Measurements from ENCODE around the gene LGR6. TPM values are rescaled to one million over a fixed set of nuclear protein-coding genes. Genes with fewer than 3 reads are reported as not detected.

Gene LGR6
- polyA plus RNA-seq, 1 donor from 2014 or later = not detected

DNA sequence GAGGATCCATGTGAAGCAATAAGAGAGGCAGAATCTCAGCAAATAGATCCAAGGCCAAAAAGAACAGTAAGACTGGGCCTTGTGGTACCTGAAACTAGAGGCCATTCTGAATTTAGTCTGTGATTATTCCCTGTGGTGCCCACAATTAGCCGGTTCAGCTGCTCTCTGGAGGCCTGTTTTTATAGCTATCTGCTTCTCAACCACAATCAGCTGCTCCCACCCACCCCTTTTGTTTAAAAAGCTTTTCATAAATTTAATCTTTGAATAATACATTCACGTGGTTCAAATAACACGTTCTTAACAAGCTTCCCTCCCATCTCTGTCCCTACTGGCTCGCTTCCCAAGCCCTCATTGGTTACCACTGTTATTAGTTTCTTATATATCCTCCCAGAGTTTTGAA, 130.1 kb downstream of the LGR6 start:
- no peaks in the 10 kb centered on the region for H3K9me3 ChIP-seq (ENCODE audit: low read length)
- no peaks in the 10 kb centered on the region for H3F3A ChIP-seq (ENCODE audit: insufficient read depth, low read length, poor library complexity, severe bottlenecking)
- H3K27me3 ChIP-seq (ENCODE audit: insufficient read depth, low read depth, low read length) = no peaks in the 10 kb centered on the region
- H3K27ac ChIP-seq (ENCODE audit: low read length) = no peak overlapping the region
- TF ChIP-seq MXI1 (conservative IDR thresholded peaks at IDR 0.05; ENCODE audit: poor library complexity, severe bottlenecking) = no peak
- TF ChIP-seq TAF1 (IDR thresholded peaks at IDR 0.05; ENCODE audit: low read depth) = no peak
- H3K9me2 ChIP-seq (ENCODE audit: insufficient read depth, low read length) = no peaks in the 10 kb centered on the region
- H3K36me3 ChIP-seq (ENCODE audit: insufficient read depth, low read length) = no peaks in the 10 kb centered on the region
- H2AFZ ChIP-seq (ENCODE audit: low read depth, low read length) = no peak overlapping the region
- no peak overlapping the region for H3K4me3 ChIP-seq (ENCODE audit: low read length)
- no peaks in the 10 kb centered on the region for H3K79me2 ChIP-seq (replicated peaks; ENCODE audit: insufficient read depth, low read length)
- no peaks in the 10 kb centered on the region for H4K20me1 ChIP-seq (ENCODE audit: insufficient read depth)
- H3K9ac ChIP-seq (ENCODE audit: low read length) = no peak overlapping the region
- H3K4me2 ChIP-seq (ENCODE audit: low read length) = no peak overlapping the region

DNA sequence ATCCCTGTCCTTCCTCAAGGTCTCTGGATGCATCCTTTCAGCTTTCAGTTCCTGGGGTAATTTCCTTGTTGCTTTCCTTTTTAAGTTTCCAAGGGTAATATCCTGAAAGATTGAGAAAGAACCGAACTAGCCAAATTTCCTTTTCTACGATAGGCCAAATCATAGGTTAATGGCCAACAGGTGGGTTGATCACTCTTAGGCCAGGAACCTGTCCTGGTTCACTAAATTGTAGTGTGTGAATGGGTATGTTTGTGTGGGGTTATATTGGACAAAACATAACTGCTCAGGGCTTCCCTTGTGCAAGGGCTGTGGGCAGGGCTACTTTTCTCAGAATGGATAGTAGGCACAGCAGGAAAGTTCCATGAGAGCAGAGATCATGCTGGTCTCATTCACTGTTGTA, 131.0 kb downstream of the LGR6 start:
- TF ChIP-seq EP300 (conservative IDR thresholded peaks at IDR 0.05; ENCODE audit: poor library complexity, severe bottlenecking) (no peak), SMC3 (conservative IDR thresholded peaks at IDR 0.05; ENCODE audit: poor library complexity) (no peak)

DNA sequence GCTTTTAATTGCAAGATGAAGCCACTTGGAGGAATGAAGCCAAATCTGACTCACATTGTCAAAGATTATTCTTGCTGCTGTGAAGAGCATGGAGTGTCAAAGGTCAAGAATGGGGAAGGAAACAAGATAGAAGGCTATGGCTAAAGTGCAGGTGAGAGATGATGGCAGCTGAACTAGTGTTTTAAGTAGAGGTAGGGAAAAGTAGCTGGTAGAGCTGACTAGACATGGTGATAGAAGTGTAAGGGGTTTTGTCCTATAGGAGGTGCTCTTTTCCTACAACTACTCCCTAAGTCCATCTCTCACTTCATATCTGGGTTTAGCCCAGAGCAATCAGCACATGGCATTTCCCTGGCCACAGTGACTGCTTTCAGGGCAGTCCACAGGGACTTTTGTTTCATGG, 136.3 kb downstream of the LGR6 start:
- H3K27ac ChIP-seq (ENCODE audit: low read length) = no peak overlapping the region
- H4K20me1 ChIP-seq (ENCODE audit: insufficient read depth) = no peaks in the 10 kb centered on the region
- no peak overlapping the region for H2AFZ ChIP-seq (ENCODE audit: low read depth, low read length)
- TF ChIP-seq SMC3 (conservative IDR thresholded peaks at IDR 0.05; ENCODE audit: poor library complexity) (no peak), RAD21 (conservative IDR thresholded peaks at IDR 0.05) (no peak)
- H3F3A ChIP-seq (ENCODE audit: insufficient read depth, low read length, poor library complexity, severe bottlenecking) = no peaks in the 10 kb centered on the region
- H3K36me3 ChIP-seq (ENCODE audit: insufficient read depth, low read length) = no peaks in the 10 kb centered on the region
- no peak overlapping the region for H3K4me3 ChIP-seq (ENCODE audit: low read length)
- H3K9ac ChIP-seq (ENCODE audit: low read length) = no peak overlapping the region
- no peaks in the 10 kb centered on the region for H3K9me3 ChIP-seq (ENCODE audit: low read length)
- H3K79me2 ChIP-seq (replicated peaks; ENCODE audit: insufficient read depth, low read length) = no peaks in the 10 kb centered on the region
- no peak overlapping the region for H3K4me2 ChIP-seq (ENCODE audit: low read length)
- H3K9me2 ChIP-seq (ENCODE audit: insufficient read depth, low read length) = no peaks in the 10 kb centered on the region
- H3K27me3 ChIP-seq (ENCODE audit: insufficient read depth, low read depth, low read length) = no peaks in the 10 kb centered on the region

More for the DNA sequence above, 131.0 kb downstream of the LGR6 start:
- H3F3A ChIP-seq (ENCODE audit: insufficient read depth, low read length, poor library complexity, severe bottlenecking) = no peaks in the 10 kb centered on the region
- no peak overlapping the region for H3K4me2 ChIP-seq (ENCODE audit: low read length)
- no peaks in the 10 kb centered on the region for H4K20me1 ChIP-seq (ENCODE audit: insufficient read depth)
- H3K9me3 ChIP-seq (ENCODE audit: low read length) = no peaks in the 10 kb centered on the region
- H3K79me2 ChIP-seq (replicated peaks; ENCODE audit: insufficient read depth, low read length) = no peaks in the 10 kb centered on the region
- no peaks in the 10 kb centered on the region for H3K27me3 ChIP-seq (ENCODE audit: insufficient read depth, low read depth, low read length)
- H3K9ac ChIP-seq (ENCODE audit: low read length) = no peak overlapping the region
- H2AFZ ChIP-seq (ENCODE audit: low read depth, low read length) = no peak overlapping the region
- no peaks in the 10 kb centered on the region for H3K36me3 ChIP-seq (ENCODE audit: insufficient read depth, low read length)
- no peak overlapping the region for H3K4me3 ChIP-seq (ENCODE audit: low read length)
- no peaks in the 10 kb centered on the region for H3K9me2 ChIP-seq (ENCODE audit: insufficient read depth, low read length)
- H3K27ac ChIP-seq (ENCODE audit: low read length) = no peak overlapping the region

DNA sequence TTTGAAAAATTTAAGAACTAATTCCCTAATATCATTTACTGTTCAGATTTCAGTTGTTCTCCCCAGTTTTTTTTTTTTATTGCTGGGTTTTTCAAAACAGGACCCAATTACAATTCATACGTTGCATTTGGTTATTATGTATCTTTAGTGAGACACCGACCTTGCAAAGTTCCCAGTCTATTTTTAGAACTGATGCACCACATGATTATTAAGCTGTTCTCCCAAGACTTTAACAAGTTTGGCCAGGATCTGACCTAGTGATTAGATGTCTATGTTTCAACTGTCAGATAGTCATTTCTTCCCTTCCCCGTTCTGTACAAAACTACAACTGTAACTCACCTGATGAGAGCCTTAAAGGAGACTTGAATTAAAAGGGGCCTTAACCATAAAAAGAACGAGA, 140.3 kb downstream of the LGR6 start:
- no peaks in the 10 kb centered on the region for H3K36me3 ChIP-seq (ENCODE audit: insufficient read depth, low read length)
- no peak for TF ChIP-seq EP300 (conservative IDR thresholded peaks at IDR 0.05; ENCODE audit: poor library complexity, severe bottlenecking)
- no peak for TF ChIP-seq SMC3 (conservative IDR thresholded peaks at IDR 0.05; ENCODE audit: poor library complexity)
- TF ChIP-seq, protein P1, sequence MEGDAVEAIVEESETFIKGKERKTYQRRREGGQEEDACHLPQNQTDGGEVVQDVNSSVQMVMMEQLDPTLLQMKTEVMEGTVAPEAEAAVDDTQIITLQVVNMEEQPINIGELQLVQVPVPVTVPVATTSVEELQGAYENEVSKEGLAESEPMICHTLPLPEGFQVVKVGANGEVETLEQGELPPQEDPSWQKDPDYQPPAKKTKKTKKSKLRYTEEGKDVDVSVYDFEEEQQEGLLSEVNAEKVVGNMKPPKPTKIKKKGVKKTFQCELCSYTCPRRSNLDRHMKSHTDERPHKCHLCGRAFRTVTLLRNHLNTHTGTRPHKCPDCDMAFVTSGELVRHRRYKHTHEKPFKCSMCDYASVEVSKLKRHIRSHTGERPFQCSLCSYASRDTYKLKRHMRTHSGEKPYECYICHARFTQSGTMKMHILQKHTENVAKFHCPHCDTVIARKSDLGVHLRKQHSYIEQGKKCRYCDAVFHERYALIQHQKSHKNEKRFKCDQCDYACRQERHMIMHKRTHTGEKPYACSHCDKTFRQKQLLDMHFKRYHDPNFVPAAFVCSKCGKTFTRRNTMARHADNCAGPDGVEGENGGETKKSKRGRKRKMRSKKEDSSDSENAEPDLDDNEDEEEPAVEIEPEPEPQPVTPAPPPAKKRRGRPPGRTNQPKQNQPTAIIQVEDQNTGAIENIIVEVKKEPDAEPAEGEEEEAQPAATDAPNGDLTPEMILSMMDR (IDR thresholded peaks at IDR 0.05; ENCODE audit: poor library complexity, severe bottlenecking) = no peak
- no peak for TF ChIP-seq POLR2AphosphoS5 (IDR thresholded peaks at IDR 0.05)
- TF ChIP-seq, protein P2, sequence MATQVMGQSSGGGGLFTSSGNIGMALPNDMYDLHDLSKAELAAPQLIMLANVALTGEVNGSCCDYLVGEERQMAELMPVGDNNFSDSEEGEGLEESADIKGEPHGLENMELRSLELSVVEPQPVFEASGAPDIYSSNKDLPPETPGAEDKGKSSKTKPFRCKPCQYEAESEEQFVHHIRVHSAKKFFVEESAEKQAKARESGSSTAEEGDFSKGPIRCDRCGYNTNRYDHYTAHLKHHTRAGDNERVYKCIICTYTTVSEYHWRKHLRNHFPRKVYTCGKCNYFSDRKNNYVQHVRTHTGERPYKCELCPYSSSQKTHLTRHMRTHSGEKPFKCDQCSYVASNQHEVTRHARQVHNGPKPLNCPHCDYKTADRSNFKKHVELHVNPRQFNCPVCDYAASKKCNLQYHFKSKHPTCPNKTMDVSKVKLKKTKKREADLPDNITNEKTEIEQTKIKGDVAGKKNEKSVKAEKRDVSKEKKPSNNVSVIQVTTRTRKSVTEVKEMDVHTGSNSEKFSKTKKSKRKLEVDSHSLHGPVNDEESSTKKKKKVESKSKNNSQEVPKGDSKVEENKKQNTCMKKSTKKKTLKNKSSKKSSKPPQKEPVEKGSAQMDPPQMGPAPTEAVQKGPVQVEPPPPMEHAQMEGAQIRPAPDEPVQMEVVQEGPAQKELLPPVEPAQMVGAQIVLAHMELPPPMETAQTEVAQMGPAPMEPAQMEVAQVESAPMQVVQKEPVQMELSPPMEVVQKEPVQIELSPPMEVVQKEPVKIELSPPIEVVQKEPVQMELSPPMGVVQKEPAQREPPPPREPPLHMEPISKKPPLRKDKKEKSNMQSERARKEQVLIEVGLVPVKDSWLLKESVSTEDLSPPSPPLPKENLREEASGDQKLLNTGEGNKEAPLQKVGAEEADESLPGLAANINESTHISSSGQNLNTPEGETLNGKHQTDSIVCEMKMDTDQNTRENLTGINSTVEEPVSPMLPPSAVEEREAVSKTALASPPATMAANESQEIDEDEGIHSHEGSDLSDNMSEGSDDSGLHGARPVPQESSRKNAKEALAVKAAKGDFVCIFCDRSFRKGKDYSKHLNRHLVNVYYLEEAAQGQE (IDR thresholded peaks at IDR 0.05; ENCODE audit: borderline replicate concordance) = no peak
- TF ChIP-seq MXI1 (conservative IDR thresholded peaks at IDR 0.05; ENCODE audit: poor library complexity, severe bottlenecking) = no peak
- no peak for TF ChIP-seq RAD21 (conservative IDR thresholded peaks at IDR 0.05)
- TF ChIP-seq EZH2 (IDR thresholded peaks at IDR 0.05; ENCODE audit: borderline replicate concordance, insufficient read depth, low read length, poor library complexity, severe bottlenecking) = no peak
- no peak for TF ChIP-seq TAF1 (IDR thresholded peaks at IDR 0.05; ENCODE audit: low read depth)

More for the DNA sequence above, 140.3 kb downstream of the LGR6 start:
- H3K27me3 ChIP-seq (ENCODE audit: insufficient read depth, low read depth, low read length) = no peaks in the 10 kb centered on the region
- no peak overlapping the region for H3K4me3 ChIP-seq (ENCODE audit: low read length)
- H3K9me2 ChIP-seq (ENCODE audit: insufficient read depth, low read length) = no peaks in the 10 kb centered on the region
- no peak overlapping the region for H3K9ac ChIP-seq (ENCODE audit: low read length)
- H3K4me2 ChIP-seq (ENCODE audit: low read length) = no peak overlapping the region
- no peaks in the 10 kb centered on the region for H4K20me1 ChIP-seq (ENCODE audit: insufficient read depth)
- H3K9me3 ChIP-seq (ENCODE audit: low read length) = no peaks in the 10 kb centered on the region
- H2AFZ ChIP-seq (ENCODE audit: low read depth, low read length) = no peak overlapping the region
- no peaks in the 10 kb centered on the region for H3F3A ChIP-seq (ENCODE audit: insufficient read depth, low read length, poor library complexity, severe bottlenecking)
- peaks cover 8% of the 10 kb centered on the region for H3K79me2 ChIP-seq (replicated peaks; ENCODE audit: insufficient read depth, low read length)
- H3K27ac ChIP-seq (ENCODE audit: low read length) = no peak overlapping the region
